Kidney (tissue), 14 donors: ENCODE measurements around the gene ACTL6B. TPM values are rescaled to one million over a fixed set of nuclear protein-coding genes. Genes with fewer than 3 reads are reported as not detected.
A peak's percentile ranks its signal among the peaks of the same experiment; 100 is the strongest.

Experiments used
- DNase-seq, 5 donors: peaks; one replicate each; pipeline ENCODE4 v3.0.0-alpha.2; 2013 to 2020
- FAIRE-seq: peaks from 2 replicates; lab custom pipeline; 2012; peaks lifted over from hg19 to GRCh38; lab: Jason Lieb, UNC
- H3K27ac ChIP-seq, 2 donors: one replicate each; pipeline ENCODE4 v1.7.0; 2013; ENCODE audit warnings: low read depth in 2 of 2, low read length in 2 of 2, inconsistent platforms in 1 of 2
- H3K27me3 ChIP-seq: one replicate; pipeline ENCODE4 v1.7.1; 2013; ENCODE audit warnings: low read length, inconsistent platforms; ENCODE audit not compliant: control insufficient read depth, insufficient read depth
- H3K36me3 ChIP-seq, 3 donors: one replicate each; pipeline versions ENCODE4 v1.7.0 to v1.7.1; 2013; ENCODE audit warnings: low read length in 3 of 3, control low read depth in 1 of 3, inconsistent platforms in 1 of 3; ENCODE audit not compliant: insufficient read depth in 3 of 3, control insufficient read depth in 2 of 3
- H3K4me1 ChIP-seq, 3 donors: one replicate each; pipeline versions ENCODE4 v1.7.0 to v1.7.1; 2013; ENCODE audit warnings: low read length in 3 of 3, inconsistent platforms in 1 of 3, low read depth in 1 of 3; ENCODE audit not compliant: control insufficient read depth in 2 of 3, insufficient read depth in 2 of 3
- H3K4me3 ChIP-seq, 3 donors: one replicate each; pipeline versions ENCODE4 v1.7.0 to v1.8.1; 2013; ENCODE audit warnings: low read length in 3 of 3, control low read depth in 1 of 3, inconsistent platforms in 1 of 3
- H3K9ac ChIP-seq, 3 donors: one replicate each; pipeline versions ENCODE4 v1.7.0 to v1.7.1; 2013; ENCODE audit warnings: low read length in 3 of 3, control low read depth in 1 of 3, inconsistent platforms in 1 of 3
- H3K9me3 ChIP-seq, 3 donors: one replicate each; pipeline versions ENCODE4 v1.7.0 to v1.7.1; 2013; ENCODE audit warnings: low read length in 3 of 3, control low read depth in 1 of 3, inconsistent platforms in 1 of 3; ENCODE audit not compliant: control insufficient read depth in 2 of 3, insufficient read depth in 1 of 3
- CTCF ChIP-seq: IDR thresholded peaks from 3 replicates; pipeline ENCODE4 v1.5.1; 2012; ENCODE audit warnings: mild to moderate bottlenecking, moderate library complexity, borderline replicate concordance; ENCODE audit not compliant: insufficient read depth; ENCODE audit errors: extremely low read depth
- intact Hi-C: fragments of 100-400 bp; cut with DNase I; formaldehyde crosslinking; loops from one replicate; pipeline ENCODE4 v1.11.1; 2022
- polyA plus RNA-seq: library from polyadenylated mRNA; stranded (reverse); fragments of 350-450 nt; fragmentation: Illumina TruSeq; extraction: RNeasy Lipid Tissue Mini Kit (QIAGEN cat#74804); gene quantifications from one replicate; pipeline ENCODE4 v1.2.3, GENCODE V29; 2014; ENCODE audit warnings: low read depth, low replicate concordance; ENCODE audit not compliant: insufficient read depth
- total RNA-seq: library from RNA; stranded (reverse); fragmentation: NEBNext Ultra II Directional; extraction: Animal tissue kit (Norgen Biotek cat#: 25700); gene quantifications from one replicate; pipeline ENCODE4 v1.2.1, GENCODE V29; 2021
- donor health status: control.
- donor health status: control.
- donor health status: control.
- donor health status: control.
- donor health status: control.
- donor health status: DM: yes; HTN: yes; CAD: no.
- donor health status: Normal renal cell carcinoma (clear cell type).

The ACTL6B gene
- total and polyA plus RNA-seq, 2 donors from 2014 or later, result not detected

GRCh38 chr7:100692578-100692961 lies 36.3 kb upstream of the ACTL6B start:
- no peak for TF ChIP-seq CTCF
- intact Hi-C loops, result no loop called here

GRCh38 chr7:100691676-100692577 lies 35.7 kb upstream of the ACTL6B start:
- no peaks in the 10 kb centered on the region for H3K9me3 ChIP-seq
- H3K27ac ChIP-seq, result no peak overlapping the region
- peak overlapping the region in 1 of 3 donors; percentile 25 for H3K9ac ChIP-seq
- DNase-seq (peak; percentile 87 to 93 (median 89)), FAIRE-seq (no peak)
- peak; percentile 94 for TF ChIP-seq CTCF
- peaks cover 0 to 23% (median 15%) of the 10 kb centered on the region in 3 donors for H3K4me1 ChIP-seq
- H3K4me3 ChIP-seq, result peak overlapping the region; percentile 23 to 79 (median 74)
- intact Hi-C loops, result no loop called here
- H3K36me3 ChIP-seq, result peaks cover 0 to 5% (median 0%) of the 10 kb centered on the region in 3 donors
- no peaks in the 10 kb centered on the region for H3K27me3 ChIP-seq

More at GRCh38 chr7:100692578-100692961, 36.3 kb upstream of the ACTL6B start:
- H3K9ac ChIP-seq, result peak overlapping the region in 2 of 3 donors; percentile 25 to 84
- FAIRE-seq (no peak), DNase-seq (peak in 2 of 5 donors; percentile 37 to 41)
- H3K4me1 ChIP-seq, result peaks cover 0 to 23% (median 15%) of the 10 kb centered on the region in 3 donors
- H3K4me3 ChIP-seq, result peak overlapping the region; percentile 23 to 79 (median 74)
- H3K27ac ChIP-seq, result no peak overlapping the region
- H3K27me3 ChIP-seq, result no peaks in the 10 kb centered on the region
- peaks cover 0 to 5% (median 0%) of the 10 kb centered on the region in 3 donors for H3K36me3 ChIP-seq
- H3K9me3 ChIP-seq, result no peaks in the 10 kb centered on the region

- Histone ChIP-seq H3K9ac (no peak overlapping the region), H3K4me1 (peaks cover 0 to 23% (median 15%) of the 10 kb centered on the region in 3 donors), H3K9me3 (no peaks in the 10 kb centered on the region), H3K4me3 (no peak overlapping the region), H3K36me3 (peaks cover 2 to 22% (median 12%) of the 10 kb centered on the region in 3 donors), H3K27me3 (no peaks in the 10 kb centered on the region), H3K27ac (no peak overlapping the region)
- DNase-seq (peak in 2 of 5 donors; percentile 45 to 72), FAIRE-seq (no peak)
- TF ChIP-seq CTCF, result no peak
- intact Hi-C loops, result loop anchor here (10.0 kb wide), 2 partner anchors 115 to 225 kb away; partner anchors contain the start of genes SAP25 and SPACDR
Observed at GRCh38 chr7:100689230-100690135, 33.2 kb upstream of the ACTL6B start.
